Lower lobe of right lung (tissue), 2 donors: ENCODE data around the gene SLC22A5. TPM values are rescaled to one million over a fixed set of nuclear protein-coding genes. Genes with fewer than 3 reads are reported as not detected.

Source experiments
- ATAC-seq, 2 donors: fragments of 200-7000 bp; cut with Tn5 transposase; one replicate each; pipeline ENCODE4 v1.9.1; 2020 to 2022; ENCODE audit warnings: mild to moderate bottlenecking in 2 of 2, moderate library complexity in 2 of 2
- DNase-seq: peaks from one replicate; pipeline ENCODE4 v3.0.0-alpha.2; 2020
- H3K27ac ChIP-seq: fragments of 200-600 bp; one replicate; pipeline ENCODE4 v1.8.0; 2022
- H3K27me3 ChIP-seq: fragments of 200-600 bp; one replicate; pipeline ENCODE4 v1.8.0; 2022; ENCODE audit warnings: low read depth
- H3K36me3 ChIP-seq: fragments of 200-600 bp; one replicate; pipeline ENCODE4 v1.8.0; 2022; ENCODE audit warnings: mild to moderate bottlenecking
- H3K4me1 ChIP-seq: fragments of 200-600 bp; one replicate; pipeline ENCODE4 v1.8.0; 2022
- H3K4me3 ChIP-seq: fragments of 200-600 bp; one replicate; pipeline ENCODE4 v1.8.0; 2022; ENCODE audit warnings: mild to moderate bottlenecking
- H3K9me3 ChIP-seq: fragments of 200-600 bp; one replicate; pipeline ENCODE4 v1.8.0; 2022
- CTCF ChIP-seq: fragments of 200-600 bp; IDR thresholded peaks from one replicate; pipeline ENCODE4 v1.8.0; 2022; ENCODE audit warnings: antibody characterized with exemption, mild to moderate bottlenecking
- intact Hi-C: fragments of 100-400 bp; cut with DNase I; formaldehyde crosslinking; loops from one replicate; pipeline ENCODE4 v1.11.0; 2022
- microRNA-seq: library from miRNA; unstranded; fragments of <30 nt; microRNA quantifications from one replicate; pipeline ENCODE4 v1.2.0, GENCODE V29; 2020; ENCODE audit warnings: borderline number of aligned reads
- total RNA-seq: library from RNA; stranded (reverse); fragmentation: NEBNext Ultra II Directional; extraction: Animal tissue kit (Norgen Biotek cat#: 25700); gene quantifications from one replicate; pipeline ENCODE4 v1.2.1, GENCODE V29; 2021
- donor health status: DM: no; HTN: yes; CAD: no; lungs with severe emphysema.

Gene SLC22A5
- total RNA-seq, 1 donor from 2014 or later: 12.6 TPM

- no peak for ATAC-seq
- no peaks in the 10 kb centered on the region for H3K36me3 ChIP-seq
- peaks cover 73% of the 10 kb centered on the region for H3K4me1 ChIP-seq
- DNase-seq: no peak
- peak overlapping the region; percentile 5 for H3K27ac ChIP-seq
- no peaks in the 10 kb centered on the region for H3K9me3 ChIP-seq
- intact Hi-C loops: no loop called here
- H3K4me3 ChIP-seq: no peak overlapping the region
- H3K27me3 ChIP-seq: no peaks in the 10 kb centered on the region
- no peak for TF ChIP-seq CTCF
These were observed 74.6 kb downstream of the SLC22A5 start for GRCh38 chr5:132444061-132444460.

Small RNAs within 50 kb of the gene (microRNA-seq; reads per million reads assigned to microRNA genes)
- not detected for gene MIR3936

Other genes starting within 250 kb of the SLC22A5 start
- 75.7 TPM for gene P4HA2, start 141.9 kb upstream of the SLC22A5 start, total RNA-seq
- 6.7 TPM for gene PDLIM4, start 112.0 kb upstream of the SLC22A5 start, total RNA-seq
- gene SLC22A4, start 75.3 kb upstream of the SLC22A5 start, total RNA-seq: 8.5 TPM
- gene IRF1, start 121.1 kb downstream of the SLC22A5 start, total RNA-seq: 81.2 TPM
- not detected for gene IL5, start 173.8 kb downstream of the SLC22A5 start, total RNA-seq
- 33.2 TPM for gene RAD50, start 187.3 kb downstream of the SLC22A5 start, total RNA-seq